Measurements from ENCODE around the gene HNRNPH2. TPM values are rescaled to one million over a fixed set of nuclear protein-coding genes. Genes with fewer than 3 reads are reported as not detected.
A peak's percentile ranks its signal among the peaks of the same experiment; 100 is the strongest.

The HNRNPH2 gene
- total RNA-seq, 1 donor = 66.2 TPM

DNA sequence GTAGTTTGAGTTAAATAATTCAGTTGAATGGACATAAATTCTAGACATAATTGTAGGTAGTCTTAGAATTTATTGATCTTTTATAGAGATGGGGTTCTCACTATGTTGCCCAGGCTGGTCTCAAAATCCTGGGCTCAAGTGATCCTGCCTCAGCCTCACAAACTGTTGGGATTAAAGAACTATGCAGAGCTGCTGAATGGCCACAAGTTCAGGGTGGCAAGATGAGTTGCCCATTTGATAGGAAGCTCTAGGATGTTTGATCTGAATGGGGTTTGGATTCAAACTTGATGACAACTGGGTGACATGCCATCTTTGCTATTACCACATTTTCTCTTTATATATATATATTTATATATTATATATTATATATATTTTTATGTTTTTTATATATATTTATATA, 13.7 kb upstream of the HNRNPH2 start:
- H3K4me3 ChIP-seq (ENCODE audit: low read depth, low read length) = no peak overlapping the region
- TF ChIP-seq CTCF (IDR thresholded peaks at IDR 0.05; ENCODE audit: insufficient read depth, low read length) = no peak
- no peak for DNase-seq (ENCODE audit: low read depth)

DNA sequence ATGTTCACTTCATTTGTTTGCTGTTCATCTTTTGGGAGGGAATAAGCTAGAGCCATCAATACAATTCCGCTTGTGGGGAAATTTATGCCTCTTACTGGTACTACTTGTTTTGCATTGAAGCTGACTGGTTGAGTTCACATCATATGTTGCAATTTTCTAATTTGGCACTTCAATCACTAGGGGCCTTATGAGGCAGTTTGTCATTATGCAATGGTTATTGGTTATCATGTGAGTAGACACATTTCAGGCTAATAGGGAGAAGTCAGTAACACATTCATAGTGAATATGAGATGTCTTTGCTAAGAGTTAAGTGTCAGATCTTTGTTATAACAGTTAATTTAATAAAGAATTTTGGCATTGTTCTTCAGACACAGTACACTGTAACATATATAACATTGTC, 12.2 kb upstream of the HNRNPH2 start:
- DNase-seq (ENCODE audit: low read depth) = no peak
- TF ChIP-seq CTCF (IDR thresholded peaks at IDR 0.05; ENCODE audit: insufficient read depth, low read length) = no peak
- H3K4me3 ChIP-seq (ENCODE audit: low read depth, low read length) = no peak overlapping the region

DNA sequence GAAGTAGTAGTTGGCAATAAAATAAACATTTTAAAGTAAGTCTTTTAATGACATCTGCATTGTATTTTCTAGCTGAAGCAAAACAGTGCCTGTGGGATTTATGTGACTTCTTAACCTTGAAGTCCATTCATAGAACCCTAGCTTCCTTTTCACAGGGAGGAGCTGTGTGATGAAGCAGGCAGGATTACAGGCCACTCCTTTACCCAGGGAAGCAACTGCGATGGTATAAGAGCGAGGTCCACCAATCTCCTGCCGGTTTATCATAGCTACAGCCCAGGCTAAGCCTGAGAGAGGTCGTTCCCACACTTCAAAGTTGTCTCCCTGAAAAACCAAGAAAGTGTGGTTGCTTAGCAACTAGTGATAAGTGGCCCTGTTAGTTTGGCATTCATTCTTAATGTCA, 10.2 kb upstream of the HNRNPH2 start:
- no peak for TF ChIP-seq CTCF (IDR thresholded peaks at IDR 0.05; ENCODE audit: insufficient read depth, low read length)
- no peak overlapping the region for H3K4me3 ChIP-seq (ENCODE audit: low read depth, low read length)
- DNase-seq (ENCODE audit: low read depth) = no peak

DNA sequence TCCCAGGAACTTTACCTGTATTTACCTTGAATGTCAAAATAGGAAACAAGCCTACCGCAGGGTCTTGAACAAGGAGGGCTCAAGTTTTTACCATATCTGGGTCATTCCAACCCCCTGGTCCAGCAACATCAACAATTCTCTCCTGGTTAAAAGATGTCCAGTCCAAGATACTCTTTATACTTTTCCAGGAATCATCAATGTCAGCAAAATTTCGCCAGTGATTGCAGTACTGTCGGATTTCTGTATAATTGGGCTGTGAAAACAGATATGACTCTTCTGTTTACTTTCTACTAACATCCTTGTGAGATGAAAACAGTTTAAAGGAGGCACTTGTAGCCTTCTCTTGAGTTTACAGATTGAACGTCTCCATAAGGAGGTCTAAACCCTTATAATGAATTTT, 9.3 kb upstream of the HNRNPH2 start:
- no peak overlapping the region for H3K4me3 ChIP-seq (ENCODE audit: low read depth, low read length)
- no peak for DNase-seq (ENCODE audit: low read depth)
- TF ChIP-seq CTCF (IDR thresholded peaks at IDR 0.05; ENCODE audit: insufficient read depth, low read length) = no peak

DNA sequence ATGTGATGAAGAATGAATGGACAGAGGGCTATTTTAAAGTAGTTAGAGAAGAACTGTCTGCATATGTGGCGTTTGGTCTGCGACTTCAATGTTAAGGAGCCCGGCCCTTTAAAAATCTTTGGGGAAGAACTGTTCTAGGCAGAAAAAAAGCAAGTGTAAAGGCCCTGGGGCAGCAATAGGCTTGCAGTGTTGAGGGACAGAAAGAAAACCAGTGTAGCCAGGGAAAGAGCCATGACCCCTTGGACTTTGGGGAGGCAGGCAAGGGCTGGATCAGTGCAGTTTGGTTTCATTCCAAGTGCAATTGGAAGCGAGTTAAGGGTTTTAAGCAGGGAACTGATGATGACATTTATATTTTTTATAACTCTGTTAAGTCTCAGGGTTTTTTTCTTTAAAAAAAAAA, 8.2 kb upstream of the HNRNPH2 start:
- DNase-seq (ENCODE audit: low read depth) = no peak
- no peak for TF ChIP-seq CTCF (IDR thresholded peaks at IDR 0.05; ENCODE audit: insufficient read depth, low read length)
- no peak overlapping the region for H3K4me3 ChIP-seq (ENCODE audit: low read depth, low read length)

DNA sequence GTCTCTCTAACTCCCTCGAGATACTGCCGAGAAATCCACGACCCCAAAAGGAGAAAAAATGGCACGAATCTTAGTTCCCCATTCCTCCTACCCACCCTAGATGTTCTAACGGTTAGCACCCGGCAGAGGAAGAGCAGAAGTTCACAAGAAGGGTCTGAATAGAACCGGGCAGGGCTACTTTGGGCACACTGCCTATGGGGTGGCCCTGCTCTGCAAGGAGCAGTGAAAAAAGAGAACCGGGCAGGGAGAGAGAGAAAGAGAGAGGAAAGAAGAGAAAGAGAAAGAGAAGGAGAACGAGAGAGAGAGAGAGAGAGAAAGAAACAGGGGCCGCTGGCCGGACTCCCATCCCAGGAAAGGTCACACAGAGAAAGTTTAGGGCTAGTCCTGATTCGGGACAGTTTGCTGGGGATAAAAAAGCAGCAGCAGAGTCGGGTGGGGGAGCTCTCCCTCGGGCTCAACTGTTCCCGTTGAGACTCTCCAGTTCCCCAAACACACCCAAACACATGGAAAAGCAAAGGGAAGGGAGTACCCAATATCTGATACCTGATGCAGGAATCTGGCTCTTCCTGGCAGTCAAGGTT, 765 bp upstream of the HNRNPH2 start:
- DNase-seq (ENCODE audit: low read depth) = no peak
- H3K4me3 ChIP-seq (ENCODE audit: low read depth, low read length) = peak overlapping the region; percentile 85
- no peak for TF ChIP-seq CTCF (IDR thresholded peaks at IDR 0.05; ENCODE audit: insufficient read depth, low read length)

- peak overlapping the region; percentile 68 for H3K4me3 ChIP-seq (ENCODE audit: low read depth, low read length)
- TF ChIP-seq CTCF (IDR thresholded peaks at IDR 0.05; ENCODE audit: insufficient read depth, low read length) = no peak
- no peak for DNase-seq (ENCODE audit: low read depth)
Observed at GRCh38 chrX:101408532-101408841, 465 bp downstream of the HNRNPH2 start.

Data from fibroblast of the aortic adventitia (primary cell).